ENCODE measurements around the gene NELL1. TPM values are rescaled to one million over a fixed set of nuclear protein-coding genes. Genes with fewer than 3 reads are reported as not detected.

Gene NELL1
- polyA plus RNA-seq, 5 donors: 0.28 to 2.5 (median 0.54) TPM

- DNase-seq: no peak
These were observed 295.6 kb downstream of the NELL1 start for GRCh38 chr11:20964985-20965384.

GRCh38 chr11:20966489-20966888 is 297.1 kb downstream of the NELL1 start:
- DNase-seq: no peak

- no peak for DNase-seq
These were observed 304.7 kb downstream of the NELL1 start for GRCh38 chr11:20973940-20974559.

GRCh38 chr11:20980736-20981135 is 311.4 kb downstream of the NELL1 start:
- DNase-seq: no peak

- no peak for DNase-seq
These were observed 321.1 kb downstream of the NELL1 start for GRCh38 chr11:20990447-20990846.

GRCh38 chr11:20991471-20991870 is 322.1 kb downstream of the NELL1 start:
- no peak for DNase-seq

- no peak for DNase-seq
These were observed 337.9 kb downstream of the NELL1 start for GRCh38 chr11:21007297-21007696.

GRCh38 chr11:21018248-21018647 is 348.9 kb downstream of the NELL1 start:
- no peak for DNase-seq

- no peak for DNase-seq
These were observed 357.3 kb downstream of the NELL1 start for GRCh38 chr11:21026685-21027084.

GRCh38 chr11:21037850-21038249 is 368.5 kb downstream of the NELL1 start:
- no peak for DNase-seq

GRCh38 chr11:21038801-21039200 is 369.4 kb downstream of the NELL1 start:
- no peak for DNase-seq

GRCh38 chr11:21040630-21041029 is 371.2 kb downstream of the NELL1 start:
- DNase-seq: no peak

GRCh38 chr11:21048626-21049025 is 379.2 kb downstream of the NELL1 start:
- no peak for DNase-seq

- DNase-seq: no peak
These were observed 384.1 kb downstream of the NELL1 start for GRCh38 chr11:21053466-21053865.

GRCh38 chr11:21056644-21057043 is 387.3 kb downstream of the NELL1 start:
- DNase-seq: no peak

GRCh38 chr11:21059879-21060278 is 390.5 kb downstream of the NELL1 start:
- DNase-seq: no peak

- no peak for DNase-seq
These were observed 396.6 kb downstream of the NELL1 start for GRCh38 chr11:21066030-21066429.

GRCh38 chr11:21068886-21069285 is 399.5 kb downstream of the NELL1 start:
- DNase-seq: no peak

GRCh38 chr11:21069909-21070308 is 400.5 kb downstream of the NELL1 start:
- no peak for DNase-seq

- DNase-seq: no peak
These were observed 403.2 kb downstream of the NELL1 start for GRCh38 chr11:21072558-21072957.

GRCh38 chr11:21082853-21083252 is 413.5 kb downstream of the NELL1 start:
- no peak for DNase-seq

- no peak for DNase-seq
These were observed 419.5 kb downstream of the NELL1 start for GRCh38 chr11:21088930-21089329.

- no peak for DNase-seq
These were observed 435.3 kb downstream of the NELL1 start for GRCh38 chr11:21104641-21105040.

- DNase-seq: no peak
These were observed 436.0 kb downstream of the NELL1 start for GRCh38 chr11:21105196-21105917.
